ENCODE data around the gene TSPAN4. TPM values are rescaled to one million over a fixed set of nuclear protein-coding genes. Genes with fewer than 3 reads are reported as not detected.

TSPAN4 gene
- total and polyA plus RNA-seq, 2 of the 13 experiments (the other 11 are each of a cell fraction or from before 2014, with no cell fraction given) = 31.7 to 68.3 TPM

- 0 out of 2 replicates have a peak, but pooled peaks have one; percentile 1 for TF ChIP-seq STAG1 (CRISPR knock-in tag; IDR thresholded peaks at IDR 0.05)
- TF ChIP-seq KLF16 (CRISPR knock-in tag; IDR thresholded peaks at IDR 0.05) = peak in 1 of 2 experiments; percentile 55; a peak in 1 of 4 replicates
- no peak for TF ChIP-seq CBX2 (IDR thresholded peaks at IDR 0.05; ENCODE audit: low read depth, low read length)
- no peak for TF ChIP-seq CBX2 (CRISPR knock-in tag; IDR thresholded peaks at IDR 0.05; ENCODE audit: low read depth)
- peak; percentile 99 for TF ChIP-seq ZNF687 (CRISPR knock-in tag; IDR thresholded peaks at IDR 0.05)
- no peak for TF ChIP-seq POGZ (CRISPR knock-in tag; IDR thresholded peaks at IDR 0.05)
- TF ChIP-seq HMG20B (CRISPR knock-in tag; conservative IDR thresholded peaks at IDR 0.05) = peak; percentile 58; the same call in 1 of the 2 replicates
- TF ChIP-seq CEBPG (CRISPR knock-in tag; IDR thresholded peaks at IDR 0.05) = peak; percentile 6; the same call in 1 of the 2 replicates
- TF ChIP-seq ZKSCAN8 (CRISPR knock-in tag; IDR thresholded peaks at IDR 0.05; ENCODE audit: borderline replicate concordance) = peak; percentile 64; the same call in 1 of the 2 replicates
- TF ChIP-seq RAD51 (IDR thresholded peaks at IDR 0.05; ENCODE audit: borderline replicate concordance) = no peak
- 0 out of 2 replicates have a peak, but pooled peaks have one; percentile 46 for TF ChIP-seq ZNF335 (CRISPR knock-in tag; IDR thresholded peaks at IDR 0.05)
- TF ChIP-seq HIC2 (CRISPR knock-in tag; IDR thresholded peaks at IDR 0.05; ENCODE audit: low read depth) = peak; percentile 51; the same call in 1 of the 2 replicates
- TF ChIP-seq PHF21A (CRISPR knock-in tag; IDR thresholded peaks at IDR 0.05) = peak; percentile 76
- 0 out of 2 replicates have a peak, but pooled peaks have one; percentile 26 for TF ChIP-seq ZNF670 (CRISPR knock-in tag; IDR thresholded peaks at IDR 0.05; ENCODE audit: borderline replicate concordance)
- 0 out of 2 replicates have a peak, but pooled peaks have one; percentile 31 for TF ChIP-seq KLF12 (CRISPR knock-in tag; IDR thresholded peaks at IDR 0.05; ENCODE audit: borderline replicate concordance)
- 0 out of 2 replicates have a peak, but pooled peaks have one; percentile 51 for TF ChIP-seq SALL2 (CRISPR knock-in tag; IDR thresholded peaks at IDR 0.05)
- TF ChIP-seq ZSCAN25 (CRISPR knock-in tag; IDR thresholded peaks at IDR 0.05) = 0 out of 2 replicates have a peak, but pooled peaks have one; percentile 62
- no peak for TF ChIP-seq NFE2L2 (IDR thresholded peaks at IDR 0.05; ENCODE audit: low read length)
- peak; percentile 61; the same call in 1 of the 2 replicates for TF ChIP-seq ZNF414 (CRISPR knock-in tag; IDR thresholded peaks at IDR 0.05)
- TF ChIP-seq ZNF598 (CRISPR knock-in tag; IDR thresholded peaks at IDR 0.05; ENCODE audit: borderline replicate concordance) = no peak
Observed at GRCh38 chr11:914747-915501, 72.3 kb downstream of the TSPAN4 start (continued).
